Measurements from ENCODE around the gene SEZ6L2. TPM values are rescaled to one million over a fixed set of nuclear protein-coding genes. Genes with fewer than 3 reads are reported as not detected.

SEZ6L2 gene
- total RNA-seq, 1 experiment from 2014 or later = 44.7 TPM

DNA sequence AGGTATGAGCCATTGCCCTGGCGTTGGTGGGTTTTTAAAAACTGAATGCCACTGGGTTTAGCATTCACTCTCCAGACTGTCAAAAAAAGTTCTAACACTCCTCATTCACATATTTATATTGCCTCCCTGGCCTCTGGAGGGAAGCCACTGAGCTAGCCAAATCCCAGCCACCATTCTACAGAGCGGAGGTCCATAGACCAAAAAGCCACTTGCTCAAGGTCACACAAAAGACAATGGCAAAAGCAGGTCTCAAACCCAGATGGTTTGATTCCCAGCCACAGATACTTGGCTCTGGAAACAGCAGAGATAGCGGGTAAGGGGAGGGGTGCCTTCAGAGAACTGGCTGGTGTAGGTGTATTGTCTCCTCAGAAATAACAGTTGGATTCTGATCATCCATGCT, 18.3 kb downstream of the SEZ6L2 start:
- Mint-ChIP-seq H3K9me3 (no peaks in the 10 kb centered on the region; a peak in 1 of 5 replicates), H3K27ac (peak overlapping the region in 2 of 3 experiments; percentile 39 to 68; a peak in 3 of 7 replicates), H3K4me3 (no peak overlapping the region; a peak in 1 of 5 replicates), H3K27me3 (ENCODE audit: low read depth) (peaks cover 3% of the 10 kb centered on the region), H3K4me1 (peaks cover 9 to 10% of the 10 kb centered on the region in 2 experiments), H3K36me3 (ENCODE audit: insufficient read depth in 1 of 3, low read depth in 3 of 3) (peaks cover 10 to 34% (median 33%) of the 10 kb centered on the region in 3 experiments)
- Histone ChIP-seq H3K79me1 (ENCODE audit: insufficient read depth, low read depth, low read length, poor library complexity, severe bottlenecking) (no peaks in the 10 kb centered on the region), H4K8ac (replicated peaks; ENCODE audit: insufficient read length, low read depth, low read length) (no peak overlapping the region), H3K4me2 (ENCODE audit: insufficient read depth, insufficient read length, low read length) (no peak overlapping the region), H4K91ac (ENCODE audit: insufficient read length, low read depth, low read length) (no peak overlapping the region), H2AK5ac (ENCODE audit: insufficient read length, low read length) (no peak overlapping the region), H3K27me3 (ENCODE audit: insufficient read depth, low read length) (no peaks in the 10 kb centered on the region), H3K56ac (ENCODE audit: insufficient read length, low read depth, low read length) (no peak overlapping the region), H3K9me3 (ENCODE audit: control insufficient read depth, low read depth, low read length) (no peaks in the 10 kb centered on the region), H2AFZ (ENCODE audit: low read length) (no peak overlapping the region), H2BK20ac (ENCODE audit: low read depth, low read length, poor library complexity, severe bottlenecking) (no peak overlapping the region), H3T11ph (ENCODE audit: low read length) (no peak overlapping the region), H3K27ac (ENCODE audit: insufficient read length, low read depth, low read length) (no peak overlapping the region), H2BK12ac (ENCODE audit: insufficient read length, low read depth, low read length) (no peak overlapping the region), H3K23me2 (ENCODE audit: insufficient read length, low read depth, low read length, poor library complexity, severe bottlenecking) (peaks cover 10% of the 10 kb centered on the region), H3K23ac (ENCODE audit: insufficient read length, low read depth, low read length) (no peak overlapping the region), H4K20me1 (ENCODE audit: control insufficient read depth, insufficient read depth, insufficient read length) (no peaks in the 10 kb centered on the region), H2BK5ac (ENCODE audit: insufficient read length, low read length) (no peak overlapping the region), H3K18ac (ENCODE audit: insufficient read length, low read depth, low read length) (no peak overlapping the region), H3K9ac (ENCODE audit: extremely low read depth, insufficient read length, low read length) (no peak overlapping the region), H2BK15ac (ENCODE audit: low read depth, low read length) (no peak overlapping the region), H2BK120ac (ENCODE audit: low read depth, low read length, poor library complexity, severe bottlenecking) (no peak overlapping the region), H4K5ac (ENCODE audit: insufficient read length, low read depth, low read length) (no peak overlapping the region), H3K4me1 (ENCODE audit: insufficient read depth, low read length) (no peaks in the 10 kb centered on the region), H3K4ac (ENCODE audit: low read depth, low read length) (no peak overlapping the region), H3K79me2 (ENCODE audit: insufficient read depth, low read length) (no peaks in the 10 kb centered on the region), H3K14ac (ENCODE audit: insufficient read depth, low read length) (no peak overlapping the region)
- no peak for DNase-seq
- WGBS (ENCODE audit: extremely low coverage, insufficient read length, low lambda C conversion rate) = no CpG with 5 or more reads among the region's 3 CpGs
- no peak for TF ChIP-seq CTCF (conservative IDR thresholded peaks at IDR 0.05)

All from H9 (cell line).